Lower lobe of right lung (tissue), 2 donors: Measurements from ENCODE around the gene TSBP1. TPM values are rescaled to one million over a fixed set of nuclear protein-coding genes. Genes with fewer than 3 reads are reported as not detected.
"Not testable (repeated sequence)": the region's sequence is repeated elsewhere in the genome, so short reads cannot be mapped to it uniquely, and the experiment has no call there.

Experiments
- ATAC-seq, 2 donors: fragments of 200-7000 bp; cut with Tn5 transposase; one replicate each; pipeline ENCODE4 v1.9.1; 2020 to 2022; ENCODE audit warnings: mild to moderate bottlenecking in 2 of 2, moderate library complexity in 2 of 2
- DNase-seq: peaks from one replicate; pipeline ENCODE4 v3.0.0-alpha.2; 2020
- H3K27ac ChIP-seq: fragments of 200-600 bp; one replicate; pipeline ENCODE4 v1.8.0; 2022
- H3K27me3 ChIP-seq: fragments of 200-600 bp; one replicate; pipeline ENCODE4 v1.8.0; 2022; ENCODE audit warnings: low read depth
- H3K36me3 ChIP-seq: fragments of 200-600 bp; one replicate; pipeline ENCODE4 v1.8.0; 2022; ENCODE audit warnings: mild to moderate bottlenecking
- H3K4me1 ChIP-seq: fragments of 200-600 bp; one replicate; pipeline ENCODE4 v1.8.0; 2022
- H3K4me3 ChIP-seq: fragments of 200-600 bp; one replicate; pipeline ENCODE4 v1.8.0; 2022; ENCODE audit warnings: mild to moderate bottlenecking
- H3K9me3 ChIP-seq: fragments of 200-600 bp; one replicate; pipeline ENCODE4 v1.8.0; 2022
- intact Hi-C: fragments of 100-400 bp; cut with DNase I; formaldehyde crosslinking; loops from one replicate; pipeline ENCODE4 v1.11.0; 2022
- total RNA-seq: library from RNA; stranded (reverse); fragmentation: NEBNext Ultra II Directional; extraction: Animal tissue kit (Norgen Biotek cat#: 25700); gene quantifications from one replicate; pipeline ENCODE4 v1.2.1, GENCODE V29; 2021
- TF ChIP-seq, protein P1 (sequence below): fragments of 200-600 bp; IDR thresholded peaks from one replicate; pipeline ENCODE4 v1.8.0; 2022; ENCODE audit warnings: antibody characterized with exemption, mild to moderate bottlenecking
- donor health status: DM: no; HTN: yes; CAD: no; lungs with severe emphysema.

TSBP1 gene
- total RNA-seq, 1 donor from 2014 or later = not detected

GRCh38 chr6:32298632-32299336, 72.9 kb downstream of the TSBP1 start:
- TF ChIP-seq, protein P1, sequence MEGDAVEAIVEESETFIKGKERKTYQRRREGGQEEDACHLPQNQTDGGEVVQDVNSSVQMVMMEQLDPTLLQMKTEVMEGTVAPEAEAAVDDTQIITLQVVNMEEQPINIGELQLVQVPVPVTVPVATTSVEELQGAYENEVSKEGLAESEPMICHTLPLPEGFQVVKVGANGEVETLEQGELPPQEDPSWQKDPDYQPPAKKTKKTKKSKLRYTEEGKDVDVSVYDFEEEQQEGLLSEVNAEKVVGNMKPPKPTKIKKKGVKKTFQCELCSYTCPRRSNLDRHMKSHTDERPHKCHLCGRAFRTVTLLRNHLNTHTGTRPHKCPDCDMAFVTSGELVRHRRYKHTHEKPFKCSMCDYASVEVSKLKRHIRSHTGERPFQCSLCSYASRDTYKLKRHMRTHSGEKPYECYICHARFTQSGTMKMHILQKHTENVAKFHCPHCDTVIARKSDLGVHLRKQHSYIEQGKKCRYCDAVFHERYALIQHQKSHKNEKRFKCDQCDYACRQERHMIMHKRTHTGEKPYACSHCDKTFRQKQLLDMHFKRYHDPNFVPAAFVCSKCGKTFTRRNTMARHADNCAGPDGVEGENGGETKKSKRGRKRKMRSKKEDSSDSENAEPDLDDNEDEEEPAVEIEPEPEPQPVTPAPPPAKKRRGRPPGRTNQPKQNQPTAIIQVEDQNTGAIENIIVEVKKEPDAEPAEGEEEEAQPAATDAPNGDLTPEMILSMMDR = no peak
- H3K27me3 ChIP-seq = no peaks in the 10 kb centered on the region
- no peak overlapping the region for H3K27ac ChIP-seq
- no peaks in the 10 kb centered on the region for H3K36me3 ChIP-seq
- ATAC-seq (no peak), DNase-seq (no peak)
- no peaks in the 10 kb centered on the region for H3K4me1 ChIP-seq
- intact Hi-C loops = no loop called here
- no peak overlapping the region for H3K4me3 ChIP-seq
- H3K9me3 ChIP-seq = no peaks in the 10 kb centered on the region

- H3K9me3 ChIP-seq, H3K4me1 ChIP-seq, DNase-seq, H3K27me3 ChIP-seq, intact Hi-C loops, H3K27ac ChIP-seq, H3K36me3 ChIP-seq, ATAC-seq, H3K4me3 ChIP-seq: not testable (repeated sequence)
Observed at GRCh38 chr6:32294980-32295379, 76.7 kb downstream of the TSBP1 start.

DNA sequence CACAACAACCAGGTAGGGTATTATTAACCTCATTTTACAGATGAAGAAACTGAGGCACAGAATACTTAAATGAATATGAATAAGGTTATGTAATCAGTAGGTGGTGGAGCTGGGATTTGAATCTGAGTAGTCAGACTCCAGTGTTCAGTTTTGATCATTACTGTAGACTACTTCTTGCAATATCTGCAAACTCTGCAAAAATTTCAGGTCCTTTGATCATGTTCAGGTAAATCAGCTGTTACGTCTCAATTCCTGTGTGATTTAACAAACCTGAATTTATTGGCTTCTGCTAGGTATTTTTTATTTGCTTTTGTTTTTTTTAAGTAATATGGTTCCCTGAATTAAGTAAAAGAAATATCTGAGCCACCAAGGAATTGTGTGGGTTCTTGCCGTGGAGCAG, 77.1 kb downstream of the TSBP1 start:
- ATAC-seq (no peak), DNase-seq (no peak)
- H3K36me3 ChIP-seq = no peaks in the 10 kb centered on the region
- no peaks in the 10 kb centered on the region for H3K4me1 ChIP-seq
- TF ChIP-seq, protein P1 = no peak
- H3K27ac ChIP-seq = no peak overlapping the region
- intact Hi-C loops = no loop called here
- no peaks in the 10 kb centered on the region for H3K27me3 ChIP-seq
- H3K9me3 ChIP-seq = no peaks in the 10 kb centered on the region
- H3K4me3 ChIP-seq = no peak overlapping the region

GRCh38 chr6:32293695-32294094, 78.0 kb downstream of the TSBP1 start:
- intact Hi-C loops = no loop called here
- H3K27ac ChIP-seq = no peak overlapping the region

GRCh38 chr6:32291543-32291942, 80.2 kb downstream of the TSBP1 start:
- no peak overlapping the region for H3K4me3 ChIP-seq
- no peaks in the 10 kb centered on the region for H3K4me1 ChIP-seq
- H3K27me3 ChIP-seq = no peaks in the 10 kb centered on the region
- intact Hi-C loops = no loop called here
- no peaks in the 10 kb centered on the region for H3K9me3 ChIP-seq
- ATAC-seq (no peak), DNase-seq (no peak)
- no peak overlapping the region for H3K27ac ChIP-seq
- H3K36me3 ChIP-seq = no peaks in the 10 kb centered on the region
- TF ChIP-seq, protein P1 = no peak

More at GRCh38 chr6:32293695-32294094, 78.0 kb downstream of the TSBP1 start:
- Histone ChIP-seq H3K4me1 (no peaks in the 10 kb centered on the region), H3K9me3 (no peaks in the 10 kb centered on the region), H3K4me3 (no peak overlapping the region), H3K36me3 (no peaks in the 10 kb centered on the region), H3K27me3 (no peaks in the 10 kb centered on the region)
- ATAC-seq (no peak), DNase-seq (no peak)
- TF ChIP-seq, protein P1 = no peak

DNA sequence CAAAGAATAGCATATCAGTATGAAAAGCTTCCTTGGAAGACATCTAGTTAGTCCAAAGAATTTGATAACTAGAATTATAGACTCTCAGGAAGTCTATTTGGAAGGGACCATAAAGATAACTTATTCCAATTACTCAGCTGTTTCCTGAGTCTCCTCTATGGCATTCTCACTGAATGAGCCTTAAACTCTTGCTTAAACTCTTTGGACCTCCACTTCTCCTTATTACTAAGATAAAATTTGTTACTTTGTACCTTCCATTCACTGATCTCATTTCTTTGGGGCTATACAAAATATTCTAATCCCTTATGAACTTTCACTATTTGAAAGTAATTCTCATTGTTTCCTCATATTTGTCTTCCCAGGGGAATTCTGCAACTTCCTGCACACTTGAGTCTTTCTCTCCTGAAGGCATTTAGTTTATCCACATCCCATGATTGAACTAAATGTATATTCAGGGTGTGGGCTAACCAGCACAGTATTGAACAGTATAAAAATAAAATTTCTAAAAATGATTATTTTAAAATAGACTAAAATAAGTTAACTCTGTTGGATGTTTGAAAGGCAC, 80.7 kb downstream of the TSBP1 start:
- no peaks in the 10 kb centered on the region for H3K27me3 ChIP-seq
- DNase-seq (no peak), ATAC-seq (no peak)
- H3K4me3 ChIP-seq = no peak overlapping the region
- H3K9me3 ChIP-seq = no peaks in the 10 kb centered on the region
- H3K36me3 ChIP-seq = no peaks in the 10 kb centered on the region
- no peak overlapping the region for H3K27ac ChIP-seq
- intact Hi-C loops = no loop called here
- TF ChIP-seq, protein P1 = no peak
- no peaks in the 10 kb centered on the region for H3K4me1 ChIP-seq
